GM12878 (cell line): ENCODE results near the gene CARD11. TPM values are rescaled to one million over a fixed set of nuclear protein-coding genes. Genes with fewer than 3 reads are reported as not detected.

Experiments used
- ATAC-seq: fragments of 200-7000 bp; cut with Tn5 transposase; 3 replicates; pipeline ENCODE4 v1.9.1; 2020; ENCODE audit warnings: mild to moderate bottlenecking, moderate library complexity
- BruUV-seq: library from RNA; stranded (reverse); fragments of 400-500 nt; replicated peaks from 2 replicates; lab custom pipeline; 2021; lab: Mats Ljungman, UMichigan
- CTCF ChIA-PET: fragments of 300-600 bp; sonication (Branson Sonifier 250); formaldehyde crosslinking; extraction: SDS; loops from one replicate; lab custom pipeline; 2021; ENCODE audit warnings: inconsistent platforms; lab: Yijun Ruan, JAX
- POLR2A ChIA-PET: fragments of 350-600 bp; formaldehyde crosslinking; extraction: SDS; loops from one replicate; lab custom pipeline; 2021; ENCODE audit warnings: inconsistent platforms; lab: Charles Lee
- RAD21 ChIA-PET: fragments of 300-600 bp; sonication (Branson Sonifier 250); formaldehyde crosslinking; loops from one replicate; lab custom pipeline; 2023; ENCODE audit warnings: antibody characterized with exemption; ENCODE audit not compliant: unreplicated experiment; lab: Charles Lee
- SMC1A ChIA-PET: fragments of 300-600 bp; sonication (Branson Sonifier 250); formaldehyde crosslinking; loops from one replicate; lab custom pipeline; 2023; ENCODE audit not compliant: unreplicated experiment, uncharacterized antibody; lab: Charles Lee
- DNase-seq: peaks from one replicate; pipeline ENCODE4 v3.0.0-alpha.2; 2011; ENCODE audit warnings: low read depth, low spot score
- FAIRE-seq: peaks from 3 replicates; lab custom pipeline; 2011; peaks lifted over from hg19 to GRCh38; lab: Jason Lieb, UNC
- H2AFZ ChIP-seq: 2 replicates; pipeline ENCODE4 v1.6.0; 2011; ENCODE audit warnings: low read depth, low read length, control low read depth; ENCODE audit not compliant: control insufficient read depth
- H3K27ac ChIP-seq: 2 replicates; pipeline ENCODE4 v1.5.1; 2011; ENCODE audit warnings: control low read depth; ENCODE audit not compliant: control insufficient read depth, insufficient read depth
- H3K27me3 ChIP-seq, 2 experiments: replicated peaks in 1 of 2; 2 replicates each; pipeline versions ENCODE4 v1.6.0 to v1.6.1; 2011; ENCODE audit warnings: low read length in 1 of 2; ENCODE audit not compliant: control insufficient read depth in 2 of 2, insufficient read depth in 2 of 2
- H3K36me3 ChIP-seq, 2 experiments: 2 replicates each; pipeline ENCODE4 v1.5.1; 2011; ENCODE audit warnings: low read length in 1 of 2; ENCODE audit not compliant: control insufficient read depth in 2 of 2, insufficient read depth in 2 of 2
- H3K4me1 ChIP-seq: 2 replicates; pipeline ENCODE4 v1.6.1; 2011; ENCODE audit warnings: mild to moderate bottlenecking, low read length, moderate library complexity, mixed read lengths; ENCODE audit not compliant: control insufficient read depth, insufficient read depth
- H3K4me2 ChIP-seq: 2 replicates; pipeline ENCODE4 v1.6.0; 2011; ENCODE audit warnings: control low read depth; ENCODE audit not compliant: control insufficient read depth, insufficient read depth
- H3K4me3 ChIP-seq: fragments of 200-600 bp; sonication (generic); 2 replicates; pipeline ENCODE4 v1.5.1; 2016
- H3K79me2 ChIP-seq: 2 replicates; pipeline ENCODE4 v1.6.0; 2011; ENCODE audit warnings: low read length; ENCODE audit not compliant: control insufficient read depth, insufficient read depth
- H3K9ac ChIP-seq: 2 replicates; pipeline ENCODE4 v1.8.0; 2011; ENCODE audit warnings: low read length, control low read depth, mixed read lengths; ENCODE audit not compliant: control insufficient read depth, insufficient read depth
- H3K9me3 ChIP-seq: replicated peaks from 3 replicates; pipeline ENCODE4 v1.5.1; 2011; ENCODE audit warnings: mild to moderate bottlenecking, low read length; ENCODE audit not compliant: control insufficient read depth, insufficient read depth
- H4K20me1 ChIP-seq: 2 replicates; pipeline ENCODE4 v1.6.0; 2011; ENCODE audit not compliant: control insufficient read depth, insufficient read depth
- ASH2L ChIP-seq: fragments of 300-600, 200-600 bp; sonication (generic); IDR thresholded peaks from 2 replicates; pipeline ENCODE4 v1.6.1; 2017; ENCODE audit warnings: low read depth, mild to moderate bottlenecking, borderline replicate concordance
- BCL11A ChIP-seq: IDR thresholded peaks from 2 replicates; pipeline ENCODE4 v1.6.1; 2011; ENCODE audit warnings: low read depth, low read length
- CBFB ChIP-seq: IDR thresholded peaks from 2 replicates; pipeline ENCODE4 v1.6.1; 2016; ENCODE audit warnings: antibody characterized with exemption, low read depth
- CEBPZ ChIP-seq: fragments of 150-350 bp; IDR thresholded peaks from 2 replicates; pipeline ENCODE4 v1.6.1; 2016; ENCODE audit warnings: low read depth, low read length
- CREM ChIP-seq: IDR thresholded peaks from 2 replicates; pipeline ENCODE4 v1.6.1; 2014; ENCODE audit warnings: antibody characterized with exemption, low read depth
- E2F4 ChIP-seq: IDR thresholded peaks from 2 replicates; pipeline ENCODE4 v1.6.1; 2012; ENCODE audit warnings: low read depth, low read length, improper control_type of control experiment
- ETV6 ChIP-seq, 2 experiments: fragments of 450-650 bp in 1 of 2; IDR thresholded peaks in 1 of 2; conservative IDR thresholded peaks in 1 of 2; 2 replicates each; pipeline ENCODE4 v1.6.1; 2014; ENCODE audit warnings: antibody characterized with exemption in 1 of 2, borderline replicate concordance in 1 of 2, low read depth in 1 of 2, mild to moderate bottlenecking in 1 of 2, moderate library complexity in 1 of 2
- HDAC6 ChIP-seq: fragments of 200-600 bp; sonication (generic); IDR thresholded peaks from one replicate; pipeline ENCODE4 v1.8.0; 2017; ENCODE audit warnings: antibody characterized with exemption; ENCODE audit not compliant: unreplicated experiment
- MEF2B ChIP-seq: fragments of 450-650 bp; IDR thresholded peaks from 2 replicates; pipeline ENCODE4 v1.6.1; 2018; ENCODE audit warnings: mild to moderate bottlenecking, moderate library complexity; ENCODE audit not compliant: partially characterized antibody, poor library complexity, severe bottlenecking
- MXI1 ChIP-seq: fragments of 150-350 bp; IDR thresholded peaks from 2 replicates; pipeline ENCODE4 v1.6.1; 2011; ENCODE audit warnings: low read depth, mild to moderate bottlenecking, inconsistent platforms, low read length, improper control_type of control experiment
- NFYA ChIP-seq: IDR thresholded peaks from 2 replicates; pipeline ENCODE4 v1.6.1; 2011; ENCODE audit warnings: low read depth, mild to moderate bottlenecking, low read length, improper control_type of control experiment, borderline replicate concordance
- PBX3 ChIP-seq: IDR thresholded peaks from 2 replicates; pipeline ENCODE4 v1.6.1; 2011; ENCODE audit warnings: mild to moderate bottlenecking, low read depth, low read length, moderate library complexity; ENCODE audit not compliant: insufficient replicate concordance
- POU2F2 ChIP-seq: IDR thresholded peaks from 3 replicates; pipeline ENCODE4 v1.6.1; 2011; ENCODE audit warnings: low read depth, mild to moderate bottlenecking, low read length, borderline replicate concordance
- SMAD1 ChIP-seq: fragments of 450-650 bp; IDR thresholded peaks from 2 replicates; pipeline ENCODE4 v1.6.1; 2018; ENCODE audit warnings: mild to moderate bottlenecking, low read depth; ENCODE audit not compliant: partially characterized antibody
- SREBF2 ChIP-seq: IDR thresholded peaks from 2 replicates; pipeline ENCODE4 v1.6.1; 2012; ENCODE audit warnings: mild to moderate bottlenecking, low read length
- STAT1 ChIP-seq: fragments of 450-650 bp; conservative IDR thresholded peaks from 2 replicates; pipeline ENCODE4 v1.6.1; 2014; ENCODE audit warnings: antibody characterized with exemption, mild to moderate bottlenecking
- STAT3 ChIP-seq: IDR thresholded peaks from 2 replicates; pipeline ENCODE4 v1.6.1; 2011; ENCODE audit warnings: low read depth, low read length, improper control_type of control experiment
- TAF1 ChIP-seq: IDR thresholded peaks from 2 replicates; pipeline ENCODE4 v1.6.1; 2011; ENCODE audit warnings: mild to moderate bottlenecking, low read depth, low read length, borderline replicate concordance
- TCF3 ChIP-seq: IDR thresholded peaks from 2 replicates; pipeline ENCODE4 v1.6.1; 2012; ENCODE audit warnings: low read depth, mild to moderate bottlenecking, low read length, borderline replicate concordance; ENCODE audit not compliant: insufficient read depth
- WGBS: methylation state at CpG from one replicate; pipeline ENCODE4 v1.1.6; 2016; ENCODE audit warnings: low lambda C conversion rate; ENCODE audit not compliant: insufficient replicate concordance, insufficient coverage; ENCODE audit errors: missing lambda C conversion rate; 5-methylcytosine and 5-hydroxymethylcytosine counted together
- in situ Hi-C: fragments of 300-500 bp; cut with MboI; formaldehyde crosslinking; loops from 9 replicates; pipeline ENCODE4 v1.14.3; 2018; ENCODE audit warnings: mixed read lengths
- intact Hi-C: fragments of 100-400 bp; cut with micrococcal nuclease; formaldehyde crosslinking; loops from one replicate; pipeline ENCODE4 v1.14.2; 2022; ENCODE audit not compliant: unreplicated experiment
- polyA plus RNA-seq, 11 experiments: library from polyadenylated mRNA; depleted of rRNA in 4 of 11; unstranded in 6 of 11; stranded (reverse) in 5 of 11; fragments of >200 nt; fragmentation: Nextera tagmentation in 4 of 11; fragmentation: Illumina TruSeq in 1 of 11; extraction: Ambion mirVana in 4 of 11; extraction: Trizol in 1 of 11; gene quantifications; 1 replicate in 1 of 11; 2 replicates in 10 of 11; pipeline versions ENCODE4 v1.2.1 to v1.2.3, GENCODE V29; 2011 to 2016; ENCODE audit warnings: inconsistent platforms in 2 of 11, missing spikeins in 2 of 11, low read depth in 1 of 11
- total RNA-seq, 4 experiments: library from RNA; depleted of rRNA in 3 of 4; stranded (reverse); fragments of >200 nt in 3 of 4; fragmentation: Illumina TruSeq in 1 of 4; extraction: Trizol in 1 of 4; gene quantifications; 2 replicates each; pipeline versions ENCODE4 v1.2.1 to v1.2.3, GENCODE V29; 2013 to 2021

Gene CARD11
- total and polyA plus RNA-seq, 10 of the 15 experiments (the other 5 are each of a cell fraction or from before 2014, with no cell fraction given): 0.27 to 72.0 (median 28.4) TPM

GRCh38 chr7:2928256-2928612 is 115.4 kb downstream of the CARD11 start (continued):
- no peak for TF ChIP-seq CEBPZ
- no peak for TF ChIP-seq POU2F2

- no peak for DNase-seq
- H3K27me3 ChIP-seq: no peaks in the 10 kb centered on the region
- H3K36me3 ChIP-seq: peaks cover 3 to 6% of the 10 kb centered on the region in 2 experiments; a peak in 3 of 4 replicates
- H3K4me1 ChIP-seq: no peaks in the 10 kb centered on the region
- no peak overlapping the region for H3K4me3 ChIP-seq
- H3K4me2 ChIP-seq: no peak overlapping the region
- no peak for ATAC-seq
- POLR2A ChIA-PET: interaction anchor here (0.7 kb wide), 1 partner anchor 95 kb away, joined by 3 read pairs; no protein-coding TSS in a partner anchor
- in situ Hi-C loops (no loop called here), intact Hi-C loops (no loop called here)
- no peaks in the 10 kb centered on the region for H3K79me2 ChIP-seq
- SMC1A ChIA-PET: no interaction called here
- H2AFZ ChIP-seq: no peak overlapping the region
- H3K9me3 ChIP-seq: no peaks in the 10 kb centered on the region
- no TSS peak for BruUV-seq
- FAIRE-seq: no peak
- CTCF ChIA-PET: no interaction called here
- no peak overlapping the region for H3K9ac ChIP-seq
- no peaks in the 10 kb centered on the region for H4K20me1 ChIP-seq
- RAD21 ChIA-PET: no interaction called here
- 87% methylated on average over 7 of the region's 7 CpGs for WGBS
- no peak overlapping the region for H3K27ac ChIP-seq
- TF ChIP-seq STAT3 (no peak), HDAC6 (no peak), SREBF2 (no peak), TCF3 (no peak), ASH2L (no peak), BCL11A (no peak), STAT1 (no peak), MEF2B (no peak), CBFB (no peak), ETV6 (conservative IDR thresholded peaks at IDR 0.05 in 1 of 2, IDR thresholded peaks at IDR 0.05 in 1 of 2; ENCODE audit: borderline replicate concordance in 1 of 2, low read depth in 1 of 2) (no peak), TAF1 (no peak), NFYA (no peak), PBX3 (no peak), SMAD1 (no peak), MXI1 (no peak), E2F4 (no peak), CREM (no peak)
Measured at GRCh38 chr7:2927592-2927991, 116.1 kb downstream of the CARD11 start.
